Mesendoderm (in vitro differentiated cells): ENCODE results near the gene EPS15.
"Not testable (repeated sequence)": the region's sequence is repeated elsewhere in the genome, so short reads cannot be mapped to it uniquely, and the experiment has no call there.

Source experiments
- DNase-seq: peaks from one replicate; pipeline ENCODE4 v3.0.0; 2013
- H2AK5ac ChIP-seq: 2 replicates; pipeline ENCODE4 v1.6.1; 2013; ENCODE audit warnings: low read length, inconsistent platforms
- H2BK120ac ChIP-seq: 2 replicates; pipeline ENCODE4 v1.6.1; 2013; ENCODE audit warnings: low read depth, mild to moderate bottlenecking, low read length, moderate library complexity, mixed read lengths
- H2BK15ac ChIP-seq: replicated peaks from 2 replicates; pipeline ENCODE4 v1.6.1; 2013; ENCODE audit warnings: low read depth, mild to moderate bottlenecking, moderate library complexity
- H2BK5ac ChIP-seq: 2 replicates; pipeline ENCODE4 v1.6.1; 2013; ENCODE audit warnings: low read length, inconsistent platforms
- H3K18ac ChIP-seq: 2 replicates; pipeline ENCODE4 v1.6.1; 2013; ENCODE audit warnings: mild to moderate bottlenecking, low read length, mixed read lengths
- H3K23ac ChIP-seq: one replicate; pipeline ENCODE4 v1.6.1; 2013; ENCODE audit warnings: low read length
- H3K27ac ChIP-seq: 2 replicates; pipeline ENCODE4 v1.5.1; 2013; ENCODE audit warnings: low read depth, mild to moderate bottlenecking, inconsistent platforms, low read length, moderate library complexity
- H3K27me3 ChIP-seq: 2 replicates; pipeline ENCODE4 v1.6.1; 2013; ENCODE audit warnings: low read length, control low read depth, mild to moderate bottlenecking, inconsistent platforms; ENCODE audit not compliant: insufficient read depth, poor library complexity
- H3K36me3 ChIP-seq: 2 replicates; pipeline ENCODE4 v1.6.1; 2013; ENCODE audit warnings: low read length, inconsistent platforms; ENCODE audit not compliant: control insufficient read depth, insufficient read depth
- H3K4ac ChIP-seq: one replicate; pipeline ENCODE4 v1.6.1; 2013; ENCODE audit warnings: low read depth, mild to moderate bottlenecking, low read length, moderate library complexity
- H3K4me1 ChIP-seq: 2 replicates; pipeline ENCODE4 v1.6.1; 2013; ENCODE audit warnings: low read depth, low read length, inconsistent platforms; ENCODE audit not compliant: control insufficient read depth
- H3K4me2 ChIP-seq: 2 replicates; pipeline ENCODE4 v1.6.1; 2013; ENCODE audit warnings: low read length
- H3K4me3 ChIP-seq: 2 replicates; pipeline ENCODE4 v1.5.1; 2013; ENCODE audit warnings: mild to moderate bottlenecking, low read length
- H3K56ac ChIP-seq: one replicate; pipeline ENCODE4 v1.6.1; 2013; ENCODE audit warnings: low read length
- H3K79me1 ChIP-seq: 2 replicates; pipeline ENCODE4 v1.6.1; 2013; ENCODE audit warnings: low read length, inconsistent platforms
- H3K79me2 ChIP-seq: 2 replicates; pipeline ENCODE4 v1.6.1; 2013; ENCODE audit warnings: mild to moderate bottlenecking, low read length; ENCODE audit not compliant: control insufficient read depth, insufficient read depth
- H3K9ac ChIP-seq: 2 replicates; pipeline ENCODE4 v1.6.1; 2013; ENCODE audit warnings: low read length, inconsistent platforms
- H4K5ac ChIP-seq: one replicate; pipeline ENCODE4 v1.6.1; 2013; ENCODE audit warnings: low read length
- H4K8ac ChIP-seq: one replicate; pipeline ENCODE4 v1.6.1; 2013; ENCODE audit warnings: low read depth, mild to moderate bottlenecking, control low read depth, low read length, moderate library complexity
- WGBS: extraction: QIAGEN DNeasy Blood & Tissue Kit; methylation state at CpG from one replicate; pipeline ENCODE4 v1.1.7; 2013; ENCODE audit warnings: low lambda C conversion rate, missing lambda C conversion rate; ENCODE audit not compliant: insufficient coverage; ENCODE audit errors: extremely low coverage; 5-methylcytosine and 5-hydroxymethylcytosine counted together

Gene EPS15

GRCh38 chr1:51474832-51475620, 44.0 kb downstream of the EPS15 start:
- H3K9ac ChIP-seq, H3K79me2 ChIP-seq, H3K4ac ChIP-seq, DNase-seq, H3K36me3 ChIP-seq, H3K27ac ChIP-seq, H3K4me1 ChIP-seq, H3K27me3 ChIP-seq, H3K4me3 ChIP-seq, H4K8ac ChIP-seq, H3K79me1 ChIP-seq, H2AK5ac ChIP-seq, H3K23ac ChIP-seq, H2BK5ac ChIP-seq, H3K4me2 ChIP-seq, H2BK15ac ChIP-seq, H4K5ac ChIP-seq, H3K18ac ChIP-seq, H2BK120ac ChIP-seq, H3K56ac ChIP-seq: not testable (repeated sequence)
- no CpG with 5 or more reads among the region's 9 CpGs for WGBS

GRCh38 chr1:51473331-51474115, 45.5 kb downstream of the EPS15 start:
- Histone ChIP-seq H2BK15ac (no peak overlapping the region), H3K27ac (no peak overlapping the region), H3K9ac (no peak overlapping the region), H3K56ac (no peak overlapping the region), H3K23ac (no peak overlapping the region), H3K4me1 (no peaks in the 10 kb centered on the region), H3K79me2 (no peaks in the 10 kb centered on the region), H3K79me1 (no peaks in the 10 kb centered on the region), H3K4me3 (no peak overlapping the region), H4K8ac (no peak overlapping the region), H2AK5ac (no peak overlapping the region), H4K5ac (no peak overlapping the region), H3K36me3 (no peaks in the 10 kb centered on the region), H3K18ac (no peak overlapping the region), H3K27me3 (no peaks in the 10 kb centered on the region), H3K4me2 (no peak overlapping the region), H2BK120ac (no peak overlapping the region), H3K4ac (no peak overlapping the region), H2BK5ac (no peak overlapping the region)
- DNase-seq = no peak

- H3K79me1 ChIP-seq = no peaks in the 10 kb centered on the region
- whole genome bisulfite sequencing = 100% methylated on average over 1 of the region's 2 CpGs
Observed at GRCh38 chr1:51472359-51472758, 46.7 kb downstream of the EPS15 start.

GRCh38 chr1:51469518-51469917, 49.5 kb downstream of the EPS15 start:
- 100% methylated on average over 2 of the region's 3 CpGs for WGBS
- no peak overlapping the region for H3K18ac ChIP-seq
- no peak overlapping the region for H3K4me2 ChIP-seq
- no peaks in the 10 kb centered on the region for H3K79me2 ChIP-seq
- H3K36me3 ChIP-seq = no peaks in the 10 kb centered on the region
- H2AK5ac ChIP-seq = no peak overlapping the region
- no peaks in the 10 kb centered on the region for H3K27me3 ChIP-seq
- no peak overlapping the region for H2BK5ac ChIP-seq
- H3K23ac ChIP-seq = no peak overlapping the region
- no peak overlapping the region for H3K27ac ChIP-seq
- H3K56ac ChIP-seq = no peak overlapping the region
- DNase-seq = no peak
- no peak overlapping the region for H2BK120ac ChIP-seq
- no peak overlapping the region for H4K5ac ChIP-seq
- no peak overlapping the region for H2BK15ac ChIP-seq
- no peaks in the 10 kb centered on the region for H3K79me1 ChIP-seq
- no peaks in the 10 kb centered on the region for H3K4me1 ChIP-seq
- H3K4me3 ChIP-seq = no peak overlapping the region
- no peak overlapping the region for H3K9ac ChIP-seq
- H3K4ac ChIP-seq = no peak overlapping the region
- no peak overlapping the region for H4K8ac ChIP-seq

More at GRCh38 chr1:51472359-51472758, 46.7 kb downstream of the EPS15 start:
- Histone ChIP-seq H3K4ac (no peak overlapping the region), H2BK15ac (no peak overlapping the region), H2BK5ac (no peak overlapping the region), H3K27me3 (no peaks in the 10 kb centered on the region), H3K79me2 (no peaks in the 10 kb centered on the region), H3K4me1 (no peaks in the 10 kb centered on the region), H3K36me3 (no peaks in the 10 kb centered on the region), H2BK120ac (no peak overlapping the region), H3K4me3 (no peak overlapping the region), H2AK5ac (no peak overlapping the region), H3K56ac (no peak overlapping the region), H3K27ac (no peak overlapping the region), H3K23ac (no peak overlapping the region), H3K18ac (no peak overlapping the region), H3K4me2 (no peak overlapping the region), H4K5ac (no peak overlapping the region), H3K9ac (no peak overlapping the region), H4K8ac (no peak overlapping the region)
- DNase-seq = no peak

GRCh38 chr1:51464828-51465227, 54.2 kb downstream of the EPS15 start:
- Histone ChIP-seq H3K56ac (no peak overlapping the region), H3K36me3 (no peaks in the 10 kb centered on the region), H3K27ac (no peak overlapping the region), H3K9ac (no peak overlapping the region), H2BK120ac (no peak overlapping the region), H4K5ac (no peak overlapping the region), H3K4ac (no peak overlapping the region), H3K4me2 (no peak overlapping the region), H4K8ac (no peak overlapping the region), H2AK5ac (no peak overlapping the region), H2BK5ac (no peak overlapping the region), H3K4me1 (no peaks in the 10 kb centered on the region), H3K27me3 (no peaks in the 10 kb centered on the region), H3K23ac (no peak overlapping the region), H3K79me1 (no peaks in the 10 kb centered on the region), H3K79me2 (no peaks in the 10 kb centered on the region), H3K18ac (no peak overlapping the region), H2BK15ac (no peak overlapping the region), H3K4me3 (no peak overlapping the region)
- no peak for DNase-seq
- WGBS = no CpG with 5 or more reads among the region's 3 CpGs
